ENCODE data around the gene GPR33. TPM values are rescaled to one million over a fixed set of nuclear protein-coding genes. Genes with fewer than 3 reads are reported as not detected.

Gene GPR33
- total and polyA plus RNA-seq, 10 of the 15 experiments (the other 5 are each of a cell fraction or from before 2014, with no cell fraction given), result not detected

GRCh38 chr14:31479027-31479426 lies 8.8 kb downstream of the GPR33 start:
- intact Hi-C loops (cut with micrococcal nuclease; ENCODE audit: unreplicated experiment), result no loop called here
- SMC1A ChIA-PET (ENCODE audit: uncharacterized antibody, unreplicated experiment), result interaction anchor here (1.3 kb wide), 1 partner anchor 9 kb away, joined by 3 read pairs; no protein-coding TSS in a partner anchor
- Histone ChIP-seq H3K27ac (ENCODE audit: control insufficient read depth, insufficient read depth) (no peak overlapping the region), H3K36me3 (ENCODE audit: control insufficient read depth in 2 of 2, insufficient read depth in 2 of 2, low read length in 1 of 2) (no peaks in the 10 kb centered on the region), H3K79me2 (ENCODE audit: control insufficient read depth, insufficient read depth, low read length) (no peaks in the 10 kb centered on the region), H3K4me1 (ENCODE audit: control insufficient read depth, insufficient read depth, low read length) (no peaks in the 10 kb centered on the region), H3K9ac (ENCODE audit: control insufficient read depth, insufficient read depth, low read length) (no peak overlapping the region), H3K4me3 (no peak overlapping the region), H2AFZ (ENCODE audit: control insufficient read depth, low read depth, low read length) (no peak overlapping the region), H3K27me3 (replicated peaks in 1 of 2; ENCODE audit: control insufficient read depth in 2 of 2, insufficient read depth in 2 of 2, low read length in 1 of 2) (no peaks in the 10 kb centered on the region), H4K20me1 (ENCODE audit: control insufficient read depth, insufficient read depth) (no peaks in the 10 kb centered on the region), H3K9me3 (replicated peaks; ENCODE audit: control insufficient read depth, insufficient read depth, low read length) (no peaks in the 10 kb centered on the region), H3K4me2 (ENCODE audit: control insufficient read depth, insufficient read depth) (no peak overlapping the region)
- in situ Hi-C loops (cut with MboI), result no loop called here
- DNase-seq (ENCODE audit: low read depth, low spot score) (no peak), ATAC-seq (no peak), FAIRE-seq (no peak)
- 42% methylated on average over 3 of the region's 3 CpGs for WGBS (ENCODE audit: insufficient coverage, insufficient replicate concordance, low lambda C conversion rate, missing lambda C conversion rate)
- POLR2A ChIA-PET, result no interaction called here
- BruUV-seq (replicated peaks), result no TSS peak
- no peak for TF ChIP-seq NKRF (conservative IDR thresholded peaks at IDR 0.05)
- TF ChIP-seq NFYB (IDR thresholded peaks at IDR 0.05; ENCODE audit: insufficient read depth, low read depth, low read length), result no peak
- TF ChIP-seq PRDM15 (CRISPR knock-in tag; IDR thresholded peaks at IDR 0.05), result no peak
- TF ChIP-seq SP1 (IDR thresholded peaks at IDR 0.05; ENCODE audit: low read depth, low read length), result no peak
- TF ChIP-seq ELK1 (IDR thresholded peaks at IDR 0.05; ENCODE audit: low read depth, low read length), result no peak
- no peak for TF ChIP-seq USF1 (IDR thresholded peaks at IDR 0.05; ENCODE audit: borderline replicate concordance, extremely low read length, insufficient read depth, low read depth, low read length)
- no peak for TF ChIP-seq SUPT20H (IDR thresholded peaks at IDR 0.05; ENCODE audit: borderline replicate concordance, control insufficient read depth, low read depth, low read length)
- CTCF ChIA-PET, result no interaction called here
- RAD21 ChIA-PET (ENCODE audit: unreplicated experiment), result interaction anchor here (1.2 kb wide), 1 partner anchor 21 kb away, joined by 4 read pairs; no protein-coding TSS in a partner anchor

Measured in GM12878 (cell line).